GM10847 (cell line): ENCODE results near the gene UBXN7.

Source experiments
- POLR2A ChIP-seq: IDR thresholded peaks from 2 replicates; pipeline ENCODE4 v1.6.1; 2011; ENCODE audit not compliant: insufficient read length; ENCODE audit errors: extremely low read depth

The UBXN7 gene

DNA sequence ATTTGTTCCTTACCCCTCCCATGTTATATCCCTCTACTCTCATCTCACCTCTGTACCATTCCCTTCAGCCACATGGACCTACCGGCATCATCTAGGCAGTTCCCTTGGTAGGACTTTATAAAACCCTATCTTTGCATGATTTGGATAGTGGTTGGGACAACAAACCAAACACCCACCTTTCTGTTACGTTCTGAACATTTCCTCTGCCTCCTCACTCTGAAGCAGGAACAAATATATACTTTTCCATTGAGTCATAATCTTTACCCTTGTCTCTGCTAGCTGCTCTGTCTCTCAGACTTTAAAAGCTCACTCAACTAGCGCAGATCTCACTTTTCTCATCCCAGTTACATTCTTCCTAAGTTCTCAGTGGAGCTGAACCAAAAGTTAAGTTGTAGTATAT, 17.8 kb downstream of the UBXN7 start:
- no peak for TF ChIP-seq POLR2A

GRCh38 chr3:196412704-196413103, 19.5 kb downstream of the UBXN7 start:
- TF ChIP-seq POLR2A = no peak

DNA sequence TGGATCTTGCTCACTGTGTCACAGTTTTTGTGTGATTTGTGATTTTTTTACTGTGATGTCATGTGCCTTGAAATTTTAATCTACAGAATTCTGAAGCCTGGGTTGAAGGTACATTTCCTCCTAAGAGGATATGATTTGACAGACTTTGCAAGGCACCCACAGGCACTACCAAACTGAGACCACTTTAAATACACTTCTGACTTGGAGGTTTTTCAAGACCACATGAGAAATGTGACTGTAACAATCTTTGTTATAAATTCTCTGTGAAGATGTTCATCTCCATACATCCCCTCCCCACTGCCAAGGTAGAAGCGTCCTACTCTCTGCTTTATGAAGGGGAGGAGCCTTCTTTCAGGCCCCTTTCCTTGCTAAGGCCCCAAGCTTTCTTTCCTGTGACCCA, 22.8 kb downstream of the UBXN7 start:
- TF ChIP-seq POLR2A = no peak

GRCh38 chr3:196408565-196409300, 23.5 kb downstream of the UBXN7 start:
- no peak for TF ChIP-seq POLR2A

DNA sequence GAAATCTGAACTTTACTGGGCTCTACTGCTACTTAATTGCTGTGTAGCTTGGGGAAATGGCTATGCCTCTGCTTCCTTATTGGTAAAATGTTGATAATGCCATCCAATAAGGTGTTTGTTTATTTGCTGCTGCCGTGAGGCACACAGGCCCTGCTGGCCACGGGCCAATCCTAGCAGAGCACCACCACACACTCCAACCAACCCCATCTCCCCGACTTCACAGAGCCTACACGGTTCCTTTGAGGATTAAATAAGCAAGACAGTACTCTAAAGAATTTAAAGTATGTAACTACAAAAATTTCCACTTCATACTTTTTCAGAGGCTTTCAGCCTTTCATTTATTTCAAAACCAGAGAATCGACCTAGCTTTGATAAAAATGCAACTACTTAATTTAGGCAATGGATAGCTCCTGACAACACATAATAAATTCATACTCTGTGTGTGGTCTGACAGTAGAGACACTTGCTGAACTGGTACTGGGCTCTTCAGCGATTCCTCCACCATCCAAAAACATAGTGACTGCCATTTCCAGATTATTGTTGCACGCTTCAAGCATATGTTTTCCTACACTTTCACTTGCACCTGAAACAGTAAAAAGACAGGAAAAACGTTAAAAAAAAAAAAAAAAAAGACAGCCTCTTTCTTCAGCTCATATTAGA, 25.3 kb downstream of the UBXN7 start:
- TF ChIP-seq POLR2A = no peak

DNA sequence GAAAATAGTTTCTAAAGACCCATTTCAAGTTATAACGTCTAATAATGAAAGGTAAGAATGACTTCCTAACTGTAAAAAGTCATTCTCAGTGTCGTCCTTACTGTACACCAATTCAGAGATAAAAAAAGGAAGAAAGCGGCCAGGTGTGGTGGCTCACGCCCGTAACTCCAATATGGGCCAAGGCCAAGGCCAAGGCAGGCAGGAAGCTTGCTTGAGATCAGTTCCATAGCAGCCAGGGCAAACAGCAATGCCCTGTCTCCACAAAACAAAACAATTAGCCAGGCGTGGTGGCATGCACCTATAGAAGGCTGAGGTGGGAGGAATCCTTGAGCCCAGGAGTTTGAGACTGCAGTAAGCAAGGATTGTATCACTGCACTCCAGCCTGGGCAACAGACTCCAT, 31.9 kb downstream of the UBXN7 start:
- no peak for TF ChIP-seq POLR2A

DNA sequence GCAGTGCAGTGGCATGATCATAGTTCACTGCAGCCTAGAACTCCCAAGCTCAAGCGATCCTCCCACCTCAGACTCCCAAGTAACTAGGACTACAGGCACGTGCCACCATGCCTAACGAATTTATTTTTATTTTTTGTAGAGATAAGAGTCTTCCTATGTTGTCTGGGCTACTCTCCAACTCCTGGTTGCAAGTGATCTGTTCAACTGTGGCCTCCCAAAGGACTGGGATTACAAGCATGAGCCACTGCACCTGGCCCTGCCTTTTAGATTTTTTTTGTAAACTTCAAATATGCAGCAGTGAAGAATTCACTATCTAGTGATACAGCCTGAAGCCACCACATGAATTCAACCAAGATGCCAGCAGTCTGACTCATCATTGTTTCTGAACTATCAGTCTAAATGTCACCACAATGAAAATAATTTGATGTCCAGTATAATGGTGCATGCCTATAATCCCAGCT, 32.7 kb downstream of the UBXN7 start:
- TF ChIP-seq POLR2A = no peak

- TF ChIP-seq POLR2A = no peak
Measured at GRCh38 chr3:196398782-196399181, 33.4 kb downstream of the UBXN7 start.

GRCh38 chr3:196397941-196398340, 34.3 kb downstream of the UBXN7 start:
- no peak for TF ChIP-seq POLR2A

DNA sequence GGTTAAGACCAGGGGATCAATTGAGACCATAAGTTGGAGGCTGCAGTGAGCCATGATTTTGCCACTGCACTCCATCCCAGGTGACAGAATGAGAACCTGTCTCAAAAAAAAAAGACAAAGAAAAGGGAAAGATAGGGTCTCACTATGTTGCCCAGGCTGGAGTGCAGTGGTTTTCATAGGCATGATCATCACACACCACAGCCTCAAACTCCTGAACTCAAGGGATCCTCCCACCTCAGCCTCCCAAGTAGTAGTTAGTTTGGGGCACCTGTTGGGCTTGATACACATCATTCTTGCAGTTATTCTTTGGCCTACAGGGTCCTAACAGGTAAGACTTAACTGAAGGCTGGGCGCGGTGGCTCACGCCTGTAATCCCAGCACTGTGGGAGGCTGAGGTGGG, 42.1 kb downstream of the UBXN7 start:
- no peak for TF ChIP-seq POLR2A

DNA sequence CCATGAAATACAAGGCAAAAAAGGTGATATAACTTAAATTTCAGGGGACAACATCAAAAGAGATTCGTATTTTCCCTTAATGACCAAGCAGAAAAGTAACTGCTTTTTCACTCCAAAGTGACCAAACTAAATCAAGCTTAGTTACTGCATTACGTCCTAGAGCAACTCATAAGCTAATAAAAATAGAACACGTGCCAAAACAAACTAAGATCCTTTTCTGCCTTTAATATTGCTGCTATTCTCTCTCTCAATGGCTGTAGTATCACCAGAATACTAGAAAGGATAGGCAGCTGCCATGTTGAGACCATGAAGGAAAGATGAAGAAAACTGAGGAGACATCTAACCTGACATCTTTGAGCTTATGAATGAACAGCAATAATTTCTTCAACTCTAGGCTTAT, 43.3 kb downstream of the UBXN7 start:
- TF ChIP-seq POLR2A = no peak

DNA sequence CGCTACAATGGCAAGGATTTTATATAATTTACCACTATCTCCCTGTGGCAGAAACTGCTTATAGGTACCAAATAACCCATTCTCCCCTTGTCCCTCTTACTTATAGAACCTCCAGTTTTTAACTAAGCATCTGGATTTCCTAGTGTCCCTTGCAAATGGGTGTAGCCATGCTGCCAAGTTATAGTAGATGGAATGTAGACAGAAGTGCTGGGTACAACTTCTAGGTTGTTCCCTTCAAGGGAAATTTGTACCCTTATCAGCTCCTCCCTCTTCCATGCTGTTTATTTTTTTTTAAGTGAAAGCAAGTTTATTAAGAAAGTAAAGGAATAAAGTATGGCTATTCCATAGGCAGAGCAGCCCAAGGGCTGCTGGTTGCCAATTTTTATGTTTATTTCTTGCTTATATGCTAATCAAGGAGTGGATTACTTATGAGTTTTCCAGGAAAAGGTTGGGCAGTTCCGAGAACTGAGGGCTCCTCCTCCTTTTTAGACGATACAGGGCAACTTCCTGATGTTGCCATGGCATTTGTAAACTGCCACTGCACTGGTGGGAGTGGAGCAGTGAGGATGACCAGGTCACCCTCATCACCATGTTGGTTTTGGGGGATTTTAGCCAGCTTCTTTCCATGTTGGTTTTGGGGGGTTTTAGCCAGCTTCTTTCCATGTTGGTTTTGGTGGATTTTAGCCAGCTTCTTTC, 53.9 kb downstream of the UBXN7 start:
- no peak for TF ChIP-seq POLR2A

GRCh38 chr3:196377321-196377720, 54.9 kb downstream of the UBXN7 start:
- no peak for TF ChIP-seq POLR2A

DNA sequence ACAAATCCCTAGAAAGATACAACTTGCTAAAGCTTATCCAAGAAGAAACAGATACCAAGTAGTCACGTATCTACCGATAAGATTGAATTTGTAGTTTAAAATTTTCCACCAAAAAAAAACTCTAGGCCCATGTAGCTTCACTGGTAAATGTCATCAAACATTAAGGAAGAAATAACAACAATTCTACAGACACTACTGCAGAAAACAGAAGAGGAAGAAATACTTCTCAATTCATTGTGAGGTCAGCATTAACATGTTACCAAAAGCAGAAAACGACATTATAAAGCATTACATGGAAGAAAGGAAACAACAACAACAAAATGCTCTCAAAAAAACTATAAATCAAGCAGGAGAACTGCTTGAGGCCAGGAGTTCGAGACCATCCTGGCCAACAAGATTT, 66.5 kb downstream of the UBXN7 start:
- TF ChIP-seq POLR2A = no peak

DNA sequence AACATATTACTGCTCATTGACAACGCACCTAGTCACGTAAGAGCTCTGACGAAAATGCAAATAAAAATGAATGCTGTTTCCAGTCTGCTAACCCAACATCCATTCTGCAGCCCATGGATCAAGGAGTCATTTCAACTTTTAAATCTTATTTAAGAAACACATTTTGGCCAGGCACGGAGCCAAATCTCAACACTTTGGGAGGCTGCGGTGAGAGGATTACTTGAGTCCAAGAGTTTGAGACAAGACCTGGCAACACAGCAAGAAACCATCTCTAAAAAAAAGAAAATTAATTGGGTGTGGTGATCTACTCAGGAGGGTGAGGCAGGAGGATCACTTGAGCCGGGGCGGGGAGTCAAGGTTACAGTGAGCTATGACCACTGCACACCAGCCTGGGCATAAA, 71.6 kb downstream of the UBXN7 start:
- no peak for TF ChIP-seq POLR2A

DNA sequence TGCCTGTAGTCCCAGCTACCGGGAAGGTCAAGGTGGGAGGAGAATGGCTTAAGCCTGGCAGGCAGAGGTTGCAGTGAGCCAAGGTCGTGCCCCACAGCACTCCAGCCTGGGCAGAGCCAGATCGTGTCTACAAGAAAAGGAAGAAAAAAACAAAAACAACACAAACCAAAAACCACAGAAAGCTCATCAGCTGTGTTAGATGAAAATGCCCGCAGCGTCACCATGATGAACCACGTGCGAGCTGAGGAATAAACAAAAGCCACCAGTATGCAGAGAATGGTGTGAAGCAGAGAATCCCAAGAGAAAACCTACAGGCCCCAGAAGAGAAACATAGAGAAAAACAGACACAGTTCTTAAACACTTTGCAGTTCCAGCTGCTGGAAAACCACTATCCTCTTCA, 74.3 kb downstream of the UBXN7 start:
- TF ChIP-seq POLR2A = no peak
